SU-DHL-6 (cell line): ENCODE measurements around the gene TMEM178A.

Experiments
- CTCF ChIP-seq: fragments of 200-600 bp; sonication (generic); IDR thresholded peaks from one replicate; pipeline ENCODE4 v1.5.1; 2017; ENCODE audit warnings: antibody characterized with exemption, mild to moderate bottlenecking, low read length, moderate library complexity; ENCODE audit not compliant: insufficient read depth, poor library complexity, severe bottlenecking
- EZH2phosphoT487 ChIP-seq: fragments of 200-600 bp; sonication (generic), shearing (Covaris generic); conservative IDR thresholded peaks from 2 replicates; pipeline ENCODE4 v1.6.1; 2018; ENCODE audit warnings: mild to moderate bottlenecking, antibody characterized with exemption, low read length, moderate library complexity, mixed read lengths

- TF ChIP-seq CTCF (no peak), EZH2phosphoT487 (no peak)
Measured at GRCh38 chr2:39625193-39625926, 40.4 kb upstream of the TMEM178A start.
